AG04449 (cell line): ENCODE results near the gene FCRLA.

Experiments used
- CTCF ChIA-PET: fragments of 350-600 bp; formaldehyde crosslinking; extraction: SDS; loops from one replicate; lab custom pipeline; 2021; ENCODE audit warnings: antibody characterized with exemption; lab: Yijun Ruan, JAX
- POLR2A ChIA-PET: fragments of 400-600, 350-600 bp; formaldehyde crosslinking; extraction: SDS; loops from one replicate; lab custom pipeline; 2020; ENCODE audit warnings: antibody characterized with exemption, inconsistent platforms; lab: Yijun Ruan, JAX
- DNase-seq: peaks from one replicate; pipeline ENCODE4 v3.0.0-alpha.2; 2010; ENCODE audit warnings: low read depth, low spot score
- H3K4me3 ChIP-seq: 2 replicates; pipeline ENCODE4 v1.5.1; 2011; ENCODE audit warnings: low read depth, mild to moderate bottlenecking, control low read depth, low read length
- TF ChIP-seq, protein P1 (sequence below): IDR thresholded peaks from one replicate; pipeline ENCODE4 v1.5.1; 2011; ENCODE audit warnings: mild to moderate bottlenecking, moderate library complexity, low read length, control low read depth, inconsistent platforms; ENCODE audit not compliant: insufficient read depth; ENCODE audit errors: missing control alignments

The FCRLA gene

DNA sequence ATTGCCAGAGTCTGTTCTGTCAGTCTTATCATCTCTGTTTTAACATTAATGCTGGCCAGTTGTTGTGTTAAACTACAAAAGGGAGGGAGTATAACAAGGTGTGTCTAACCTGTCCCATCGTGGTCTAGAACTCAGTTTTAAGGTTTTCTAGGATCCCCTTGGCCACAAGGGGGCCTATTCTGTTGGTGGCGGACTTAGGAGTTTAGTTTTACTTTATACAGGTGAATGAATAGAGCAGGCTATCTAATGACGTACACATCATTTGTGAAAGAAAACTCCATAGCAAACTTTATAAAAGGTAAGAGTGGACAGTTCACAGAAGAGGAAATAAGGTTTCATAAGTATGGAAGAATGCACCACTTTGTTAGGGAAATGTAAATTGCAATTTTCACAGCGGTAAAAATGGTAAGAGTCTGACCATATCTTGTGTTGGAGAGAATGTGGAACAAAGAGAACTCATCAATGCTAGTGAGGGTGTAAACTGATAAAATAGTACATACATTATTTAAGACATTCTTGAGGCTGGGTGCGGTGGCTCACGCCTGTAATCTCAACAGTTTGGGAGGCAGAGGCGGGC lies 56.6 kb downstream of the FCRLA start:
- CTCF ChIA-PET = interaction anchor here (1.2 to 2.8 kb wide), 5 partner anchors 10 to 278 kb away, joined by 3 to 15 read pairs (median 5); partner anchors contain the start of genes DUSP12 and OLFML2B
- TF ChIP-seq, protein P1, sequence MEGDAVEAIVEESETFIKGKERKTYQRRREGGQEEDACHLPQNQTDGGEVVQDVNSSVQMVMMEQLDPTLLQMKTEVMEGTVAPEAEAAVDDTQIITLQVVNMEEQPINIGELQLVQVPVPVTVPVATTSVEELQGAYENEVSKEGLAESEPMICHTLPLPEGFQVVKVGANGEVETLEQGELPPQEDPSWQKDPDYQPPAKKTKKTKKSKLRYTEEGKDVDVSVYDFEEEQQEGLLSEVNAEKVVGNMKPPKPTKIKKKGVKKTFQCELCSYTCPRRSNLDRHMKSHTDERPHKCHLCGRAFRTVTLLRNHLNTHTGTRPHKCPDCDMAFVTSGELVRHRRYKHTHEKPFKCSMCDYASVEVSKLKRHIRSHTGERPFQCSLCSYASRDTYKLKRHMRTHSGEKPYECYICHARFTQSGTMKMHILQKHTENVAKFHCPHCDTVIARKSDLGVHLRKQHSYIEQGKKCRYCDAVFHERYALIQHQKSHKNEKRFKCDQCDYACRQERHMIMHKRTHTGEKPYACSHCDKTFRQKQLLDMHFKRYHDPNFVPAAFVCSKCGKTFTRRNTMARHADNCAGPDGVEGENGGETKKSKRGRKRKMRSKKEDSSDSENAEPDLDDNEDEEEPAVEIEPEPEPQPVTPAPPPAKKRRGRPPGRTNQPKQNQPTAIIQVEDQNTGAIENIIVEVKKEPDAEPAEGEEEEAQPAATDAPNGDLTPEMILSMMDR = peak; percentile 26
- H3K4me3 ChIP-seq = no peak overlapping the region
- DNase-seq = no peak
- POLR2A ChIA-PET = no interaction called here
